Adipocyte (in vitro differentiated cells): ENCODE data around the gene FHIP2A.

Source experiments
- DNase-seq: peaks from one replicate; pipeline ENCODE4 v3.0.0-alpha.2; 2015; ENCODE audit warnings: low read depth
- H3K27me3 ChIP-seq: replicated peaks from 2 replicates; pipeline ENCODE4 v1.7.0; 2013; ENCODE audit warnings: mild to moderate bottlenecking, low read length, moderate library complexity; ENCODE audit not compliant: control insufficient read depth, insufficient read depth
- H3K36me3 ChIP-seq: 2 replicates; pipeline ENCODE4 v1.7.0; 2013; ENCODE audit warnings: low read length, mild to moderate bottlenecking, moderate library complexity; ENCODE audit not compliant: control insufficient read depth, insufficient read depth, severe bottlenecking
- H3K4me1 ChIP-seq: 2 replicates; pipeline ENCODE4 v1.7.0; 2013; ENCODE audit warnings: mild to moderate bottlenecking, low read length, moderate library complexity; ENCODE audit not compliant: control insufficient read depth, insufficient read depth
- H3K4me3 ChIP-seq: 2 replicates; pipeline ENCODE4 v1.7.0; 2013; ENCODE audit warnings: mild to moderate bottlenecking, low read length, moderate library complexity
- H3K9ac ChIP-seq: 2 replicates; pipeline ENCODE4 v1.7.0; 2013; ENCODE audit warnings: mild to moderate bottlenecking, low read length, moderate library complexity
- H3K9me3 ChIP-seq: 2 replicates; pipeline ENCODE4 v1.7.0; 2013; ENCODE audit warnings: mild to moderate bottlenecking, low read length, moderate library complexity; ENCODE audit not compliant: control insufficient read depth

FHIP2A gene

DNA sequence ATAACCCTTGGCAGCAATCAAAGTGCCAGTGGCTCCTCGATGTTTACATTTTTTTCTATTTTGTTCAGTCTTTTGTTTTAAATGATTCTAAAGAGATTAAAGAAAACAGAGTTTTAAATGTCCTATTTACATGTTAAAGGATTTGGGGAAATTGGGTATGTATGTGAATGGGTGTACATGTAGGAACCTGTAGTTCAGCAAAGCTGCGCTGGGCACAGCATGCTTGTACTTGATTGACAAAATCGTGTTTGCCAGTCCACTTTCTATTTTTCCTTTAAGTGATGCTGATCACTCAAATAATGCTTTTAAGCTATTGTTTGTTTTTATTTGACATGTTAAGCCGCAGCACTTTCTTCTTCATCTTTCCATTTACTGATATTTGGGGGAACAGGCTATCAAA is 40.9 kb downstream of the FHIP2A start:
- Histone ChIP-seq H3K36me3 (peaks cover 66% of the 10 kb centered on the region), H3K9ac (no peak overlapping the region)

DNA sequence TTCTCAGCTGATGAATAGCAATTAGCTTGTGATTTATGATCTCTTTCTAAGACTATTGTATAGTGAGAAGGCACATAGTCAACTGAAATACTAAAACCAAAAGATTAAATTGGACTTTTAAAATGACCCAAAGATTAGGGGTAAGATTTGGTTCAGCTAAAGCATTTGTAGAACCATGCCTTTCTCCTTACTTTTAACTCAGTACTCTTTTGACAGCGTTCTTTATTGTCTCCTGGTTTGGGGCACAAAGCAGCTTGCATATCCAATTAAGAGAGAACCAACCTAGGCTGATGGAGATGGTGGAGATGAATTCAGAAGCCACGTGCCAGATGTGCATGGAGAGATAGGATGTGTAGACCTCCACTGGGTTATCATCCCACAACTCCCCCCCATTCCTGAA is 45.8 kb downstream of the FHIP2A start:
- Histone ChIP-seq H3K9me3 (no peaks in the 10 kb centered on the region), H3K4me1 (peaks cover 28% of the 10 kb centered on the region), H3K27me3 (no peaks in the 10 kb centered on the region), H3K9ac (no peak overlapping the region), H3K36me3 (peaks cover 29% of the 10 kb centered on the region), H3K4me3 (no peak overlapping the region)
- DNase-seq = no peak

More for the DNA sequence above, 40.9 kb downstream of the FHIP2A start:
- Histone ChIP-seq H3K27me3 (no peaks in the 10 kb centered on the region), H3K4me3 (no peak overlapping the region), H3K9me3 (no peaks in the 10 kb centered on the region), H3K4me1 (peaks cover 12% of the 10 kb centered on the region)
- no peak for DNase-seq

DNA sequence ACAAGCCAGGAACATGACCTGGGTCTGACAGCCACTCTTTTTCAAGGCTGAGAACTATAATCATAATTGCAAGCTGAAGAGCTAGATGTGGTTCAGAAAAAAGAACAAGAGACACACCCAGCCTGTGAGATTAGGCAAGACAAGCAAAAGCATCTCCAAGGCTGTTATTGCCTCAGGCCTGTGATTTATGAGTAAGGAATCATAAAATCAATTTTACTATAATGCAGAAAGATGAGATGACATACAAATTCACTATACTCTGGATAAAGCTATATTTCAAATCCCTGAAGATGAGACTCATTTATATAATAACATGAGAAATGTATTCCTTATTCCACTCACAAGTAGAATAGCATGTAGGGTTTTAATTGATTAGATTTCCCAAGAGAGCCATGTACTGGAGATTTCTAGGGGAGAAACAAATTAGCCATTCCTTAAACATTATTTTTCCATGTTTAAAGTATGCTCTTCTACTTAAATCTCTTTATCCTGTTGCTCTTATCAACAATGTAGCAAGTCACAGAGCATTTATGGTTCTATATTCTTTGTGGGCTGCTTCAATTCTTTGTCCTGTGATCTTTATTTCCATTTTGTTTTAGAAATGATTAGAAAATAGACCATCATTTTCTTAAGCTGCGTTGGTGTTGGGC is 47.4 kb downstream of the FHIP2A start:
- peak overlapping the region; percentile 51 for H3K4me3 ChIP-seq
- peak; percentile 88 for DNase-seq
- peak overlapping the region; percentile 64 for H3K9ac ChIP-seq
- H3K36me3 ChIP-seq = peaks cover 12% of the 10 kb centered on the region
- no peaks in the 10 kb centered on the region for H3K27me3 ChIP-seq
- no peaks in the 10 kb centered on the region for H3K9me3 ChIP-seq
- peaks cover 28% of the 10 kb centered on the region for H3K4me1 ChIP-seq

DNA sequence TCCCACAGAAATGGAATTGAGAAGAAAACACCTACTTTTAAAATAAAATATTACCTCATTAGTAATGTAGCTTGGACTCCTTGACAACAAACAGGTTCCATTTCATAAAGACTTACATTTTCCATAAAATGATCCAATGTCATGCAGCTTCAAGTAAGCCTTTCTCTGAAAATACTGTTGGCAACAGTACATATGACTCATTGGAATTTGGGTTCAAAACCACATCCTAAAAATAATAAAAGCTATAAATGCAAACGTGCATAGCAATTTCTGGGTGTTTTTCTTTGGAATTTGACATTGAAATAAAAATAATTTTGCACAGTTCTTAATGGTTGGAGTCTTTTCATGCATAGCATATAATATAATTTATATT is 47.9 kb downstream of the FHIP2A start:
- peak overlapping the region; percentile 64 for H3K9ac ChIP-seq
- no peaks in the 10 kb centered on the region for H3K27me3 ChIP-seq
- H3K9me3 ChIP-seq = no peaks in the 10 kb centered on the region
- H3K36me3 ChIP-seq = peaks cover 7% of the 10 kb centered on the region
- peak overlapping the region; percentile 51 for H3K4me3 ChIP-seq
- DNase-seq = peak; percentile 79
- H3K4me1 ChIP-seq = peaks cover 28% of the 10 kb centered on the region

DNA sequence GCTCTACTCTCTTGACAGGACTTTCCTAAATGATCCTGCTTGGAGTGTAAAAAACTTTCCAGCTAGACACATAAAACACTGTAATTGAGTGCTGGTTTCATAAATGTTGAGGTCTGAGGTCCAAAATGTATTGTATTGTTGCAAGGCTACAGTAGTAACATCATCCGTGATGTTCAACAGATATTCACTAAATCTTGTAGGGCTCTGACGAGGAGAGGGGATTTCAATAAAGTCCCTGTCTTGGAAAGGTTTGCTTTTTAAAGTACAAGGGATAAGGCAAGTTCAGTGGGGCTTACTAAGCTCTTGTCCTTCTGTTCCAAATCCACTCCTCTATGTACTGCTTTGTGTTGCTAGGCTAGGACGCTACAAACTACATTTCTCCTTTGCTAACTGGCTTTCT is 48.9 kb downstream of the FHIP2A start:
- H3K4me3 ChIP-seq = no peak overlapping the region
- no peaks in the 10 kb centered on the region for H3K9me3 ChIP-seq
- H3K9ac ChIP-seq = peak overlapping the region; percentile 37
- no peak for DNase-seq
- peaks cover 33% of the 10 kb centered on the region for H3K4me1 ChIP-seq
- no peaks in the 10 kb centered on the region for H3K27me3 ChIP-seq
- H3K36me3 ChIP-seq = peaks cover 4% of the 10 kb centered on the region

DNA sequence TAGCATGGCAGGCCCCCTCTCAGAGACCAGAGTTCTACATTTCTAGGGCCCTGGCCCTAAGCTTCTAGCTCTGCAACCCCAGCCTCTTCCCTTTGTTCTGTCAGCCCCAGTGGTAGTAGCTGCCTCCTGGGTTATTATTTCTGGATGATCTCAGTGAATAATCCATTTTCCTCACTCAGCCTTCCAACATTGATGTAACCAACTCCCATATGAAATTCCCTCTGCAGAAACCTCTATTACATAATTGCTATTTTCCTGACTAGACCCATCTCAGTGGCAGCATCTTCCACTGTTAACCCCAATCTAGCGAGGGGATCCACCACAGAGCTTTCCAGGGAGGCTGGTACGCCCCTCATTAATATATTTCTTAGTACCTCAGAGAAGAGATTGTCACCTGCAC is 49.8 kb downstream of the FHIP2A start:
- DNase-seq = no peak
- Histone ChIP-seq H3K27me3 (no peaks in the 10 kb centered on the region), H3K4me1 (peaks cover 33% of the 10 kb centered on the region), H3K9me3 (no peaks in the 10 kb centered on the region), H3K9ac (no peak overlapping the region), H3K4me3 (no peak overlapping the region), H3K36me3 (peaks cover under 1% of the 10 kb centered on the region)
